AG09309 (cell line): ENCODE measurements around the gene NRXN2.
"Not testable (repeated sequence)": the region's sequence is repeated elsewhere in the genome, so short reads cannot be mapped to it uniquely, and the experiment has no call there.

Experiments used
- DNase-seq: peaks from one replicate; pipeline ENCODE4 v3.0.0-alpha.2; 2010; ENCODE audit warnings: low read depth
- H3K4me3 ChIP-seq: 2 replicates; pipeline ENCODE4 v1.5.1; 2011; ENCODE audit warnings: mild to moderate bottlenecking, low read depth, low read length, moderate library complexity; ENCODE audit not compliant: control insufficient read depth
- TF ChIP-seq, protein P1 (sequence below): IDR thresholded peaks from 2 replicates; pipeline ENCODE4 v1.5.1; 2011; ENCODE audit warnings: mild to moderate bottlenecking, low read depth, low read length, inconsistent platforms; ENCODE audit not compliant: insufficient read depth, control insufficient read depth; ENCODE audit errors: missing control alignments

The NRXN2 gene

DNA sequence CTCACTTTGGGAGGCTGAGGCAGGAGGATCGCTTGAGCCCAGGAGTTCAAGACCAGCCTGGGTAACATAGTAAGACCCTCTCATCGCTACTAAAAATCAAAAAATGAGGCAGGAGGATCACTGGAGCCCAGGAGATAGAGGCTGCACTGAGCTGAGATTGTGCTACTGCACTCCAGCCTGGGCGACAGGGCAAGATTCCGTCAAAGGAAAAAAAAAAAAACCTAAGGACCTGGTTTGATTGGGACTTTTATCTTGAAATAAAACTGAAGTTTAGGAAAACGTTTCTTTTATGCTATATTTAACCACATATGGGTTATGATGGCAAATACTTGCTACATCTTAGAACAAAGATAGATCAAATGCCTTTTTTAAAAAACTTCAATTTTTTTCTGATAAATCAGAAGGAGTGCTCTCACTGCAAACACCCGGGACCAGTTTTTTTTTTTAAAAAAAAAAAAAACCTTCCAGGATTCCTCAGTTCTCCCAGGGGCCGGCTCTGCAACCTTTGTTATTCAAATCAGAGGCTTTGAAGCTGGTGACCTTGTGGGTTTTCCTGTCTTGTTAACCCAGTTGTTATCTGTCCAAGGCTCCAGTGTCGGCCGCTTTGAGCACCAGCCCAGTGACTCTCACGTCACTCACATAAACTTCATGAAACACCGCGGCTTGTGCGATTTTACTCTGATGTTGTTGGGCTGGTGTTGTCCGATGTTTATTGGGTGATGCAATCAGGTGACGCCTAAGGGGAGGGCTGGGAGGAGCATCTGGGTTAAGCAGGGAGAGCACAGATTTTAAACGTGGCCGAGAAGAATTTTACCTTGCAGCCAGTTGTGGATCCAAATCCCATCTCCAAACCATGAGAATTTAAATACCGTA, 156.7 kb downstream of the NRXN2 start:
- H3K4me3 ChIP-seq, result no peak overlapping the region
- DNase-seq, result peak; percentile 39
- TF ChIP-seq, protein P1, sequence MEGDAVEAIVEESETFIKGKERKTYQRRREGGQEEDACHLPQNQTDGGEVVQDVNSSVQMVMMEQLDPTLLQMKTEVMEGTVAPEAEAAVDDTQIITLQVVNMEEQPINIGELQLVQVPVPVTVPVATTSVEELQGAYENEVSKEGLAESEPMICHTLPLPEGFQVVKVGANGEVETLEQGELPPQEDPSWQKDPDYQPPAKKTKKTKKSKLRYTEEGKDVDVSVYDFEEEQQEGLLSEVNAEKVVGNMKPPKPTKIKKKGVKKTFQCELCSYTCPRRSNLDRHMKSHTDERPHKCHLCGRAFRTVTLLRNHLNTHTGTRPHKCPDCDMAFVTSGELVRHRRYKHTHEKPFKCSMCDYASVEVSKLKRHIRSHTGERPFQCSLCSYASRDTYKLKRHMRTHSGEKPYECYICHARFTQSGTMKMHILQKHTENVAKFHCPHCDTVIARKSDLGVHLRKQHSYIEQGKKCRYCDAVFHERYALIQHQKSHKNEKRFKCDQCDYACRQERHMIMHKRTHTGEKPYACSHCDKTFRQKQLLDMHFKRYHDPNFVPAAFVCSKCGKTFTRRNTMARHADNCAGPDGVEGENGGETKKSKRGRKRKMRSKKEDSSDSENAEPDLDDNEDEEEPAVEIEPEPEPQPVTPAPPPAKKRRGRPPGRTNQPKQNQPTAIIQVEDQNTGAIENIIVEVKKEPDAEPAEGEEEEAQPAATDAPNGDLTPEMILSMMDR, result no peak

DNA sequence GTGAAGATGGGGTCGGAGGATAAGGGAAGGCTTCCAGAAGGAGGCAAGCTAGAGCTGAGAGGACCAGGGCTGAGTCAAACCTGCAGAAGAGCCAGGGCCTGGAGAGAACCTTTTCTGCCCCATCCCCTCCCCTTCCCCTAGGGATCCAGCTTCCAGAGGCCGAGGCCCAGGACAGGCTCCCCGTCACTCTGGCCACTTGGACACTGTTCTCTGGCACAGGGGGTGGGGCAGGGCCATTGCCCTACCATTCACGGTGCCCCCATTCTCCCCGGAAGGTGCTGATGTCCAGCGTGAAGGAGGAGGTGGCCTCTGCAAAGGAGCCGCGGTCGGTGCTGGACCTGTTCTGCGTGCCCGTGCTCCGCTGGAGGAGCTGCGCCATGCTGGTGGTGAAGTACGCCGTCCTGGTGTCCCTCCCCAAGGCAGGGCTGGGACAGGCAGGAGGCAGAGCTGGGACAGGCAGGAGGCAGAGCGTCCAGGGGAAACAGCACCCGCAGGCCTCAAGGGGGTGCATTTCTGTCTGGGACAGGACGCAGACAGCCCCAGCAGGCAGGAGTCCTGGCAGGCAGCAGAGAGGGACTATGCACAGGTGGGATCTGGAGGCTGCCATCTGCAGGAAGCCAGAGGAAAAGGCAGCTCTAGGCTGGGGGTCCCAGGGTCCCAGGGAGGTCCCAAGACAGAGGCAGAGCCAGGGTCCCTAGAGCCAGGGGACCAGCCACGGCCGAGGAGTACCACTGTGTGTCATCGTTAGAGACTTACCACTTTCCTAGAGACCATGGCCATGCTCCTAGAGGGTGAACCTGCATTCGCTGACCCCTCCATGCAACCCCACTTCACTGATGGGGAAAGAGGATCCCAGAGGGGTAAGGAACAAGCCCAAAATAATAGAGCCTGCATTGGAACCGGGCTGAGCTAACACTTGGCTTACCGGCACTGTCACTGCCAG, 157.8 kb downstream of the NRXN2 start:
- DNase-seq, result no peak

DNA sequence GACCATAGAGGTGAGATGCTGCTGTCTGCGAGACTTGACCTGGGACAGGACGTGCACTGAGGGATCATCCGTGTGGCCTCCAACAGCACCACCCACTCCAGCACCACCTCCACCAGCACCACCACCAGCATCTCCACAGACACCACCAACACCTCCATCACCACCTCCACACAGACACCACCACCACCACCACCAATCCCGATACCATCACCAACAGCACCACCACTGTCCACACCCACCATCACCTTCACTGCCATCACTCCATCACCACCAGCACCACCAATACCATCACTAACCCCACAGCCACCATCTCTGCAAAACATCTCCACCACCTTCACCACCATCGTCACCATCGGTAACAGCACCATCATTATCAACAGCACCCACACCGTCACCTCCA, 158.6 kb downstream of the NRXN2 start:
- DNase-seq, result no peak
- TF ChIP-seq, protein P1, result no peak

More for the DNA sequence above, 157.8 kb downstream of the NRXN2 start:
- no peak overlapping the region for H3K4me3 ChIP-seq
- TF ChIP-seq, protein P1, result no peak

DNA sequence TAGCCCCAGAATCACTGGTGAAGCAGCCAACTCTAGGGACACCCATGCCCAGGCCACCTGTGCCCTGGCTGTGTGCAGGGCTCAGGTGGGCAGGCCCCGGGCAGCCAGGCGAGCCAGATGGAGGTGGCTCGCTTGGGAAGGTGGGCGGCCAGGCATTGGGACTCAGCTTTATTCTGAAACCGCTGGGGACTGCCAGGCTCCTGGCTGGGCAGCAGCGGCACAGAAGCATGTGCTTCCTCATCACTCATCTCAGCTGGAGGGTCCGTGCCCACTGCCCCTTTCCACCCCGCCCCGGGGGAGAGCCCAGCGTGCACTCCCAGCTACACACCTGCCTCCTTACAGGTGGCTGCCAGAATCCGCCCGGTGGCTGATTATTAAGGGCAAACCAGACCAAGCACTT, 159.0 kb downstream of the NRXN2 start:
- DNase-seq, result no peak
- TF ChIP-seq, protein P1, result no peak
- H3K4me3 ChIP-seq, result no peak overlapping the region

More for the DNA sequence above, 158.6 kb downstream of the NRXN2 start:
- H3K4me3 ChIP-seq, result no peak overlapping the region

DNA sequence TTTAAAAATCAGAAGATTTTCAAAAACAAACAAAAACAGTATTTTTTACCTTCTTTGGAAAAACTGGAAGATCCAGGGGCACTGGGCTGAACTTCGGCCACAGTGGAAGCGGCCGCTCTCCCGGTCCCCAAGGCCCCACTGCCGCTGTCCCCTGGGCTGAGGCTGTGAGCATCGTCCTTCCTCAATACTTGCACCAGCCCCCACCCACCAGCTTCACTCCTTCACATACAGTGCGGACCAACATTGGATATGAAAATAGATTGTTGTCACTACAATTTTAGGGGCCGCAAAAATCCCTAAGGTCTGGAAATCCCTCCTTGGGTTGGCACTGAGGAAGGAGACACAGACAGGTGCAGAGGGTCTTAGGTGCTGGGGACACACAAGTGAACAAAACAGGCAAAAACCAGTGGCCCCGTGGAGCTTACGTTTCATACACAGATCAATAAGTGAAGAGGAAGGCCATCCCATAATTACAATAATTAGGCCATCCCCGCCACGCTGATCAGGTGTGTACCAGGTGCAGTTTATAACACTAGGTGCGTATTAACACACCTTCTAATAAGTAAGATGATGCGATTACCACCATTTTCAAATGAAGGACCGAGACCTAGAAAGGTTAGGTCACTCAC, 160.2 kb downstream of the NRXN2 start:
- no peak overlapping the region for H3K4me3 ChIP-seq
- no peak for DNase-seq
- TF ChIP-seq, protein P1, result no peak

DNA sequence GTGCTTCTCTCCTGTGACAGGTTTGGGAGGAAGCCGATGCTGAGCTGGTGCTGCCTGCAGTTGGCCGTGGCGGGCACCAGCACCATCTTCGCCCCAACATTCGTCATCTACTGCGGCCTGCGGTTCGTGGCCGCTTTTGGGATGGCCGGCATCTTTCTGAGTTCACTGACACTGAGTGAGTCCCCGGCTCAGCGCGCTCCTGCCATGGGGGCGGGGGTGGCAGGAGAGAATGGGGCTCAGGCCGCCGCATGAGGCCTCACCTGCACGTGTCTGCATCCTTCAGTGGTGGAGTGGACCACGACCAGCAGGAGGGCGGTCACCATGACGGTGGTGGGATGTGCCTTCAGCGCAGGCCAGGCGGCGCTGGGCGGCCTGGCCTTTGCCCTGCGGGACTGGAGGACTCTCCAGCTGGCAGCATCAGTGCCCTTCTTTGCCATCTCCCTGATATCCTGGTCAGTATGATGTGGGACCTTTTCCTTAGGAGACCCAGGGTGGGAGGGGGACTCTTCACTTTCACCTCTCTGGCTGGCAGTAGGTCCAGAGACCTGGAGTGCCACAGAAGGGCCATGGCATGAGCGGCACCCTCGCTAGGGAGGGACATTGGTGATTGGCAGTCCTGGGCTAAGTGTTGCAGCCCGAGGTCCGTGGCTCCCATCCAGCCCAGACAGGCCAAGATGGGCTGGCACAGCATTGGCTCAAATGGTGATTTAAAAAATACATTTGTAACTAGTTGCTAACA, 160.8 kb downstream of the NRXN2 start:
- no peak for DNase-seq
- H3K4me3 ChIP-seq, result no peak overlapping the region
- TF ChIP-seq, protein P1, result no peak

DNA sequence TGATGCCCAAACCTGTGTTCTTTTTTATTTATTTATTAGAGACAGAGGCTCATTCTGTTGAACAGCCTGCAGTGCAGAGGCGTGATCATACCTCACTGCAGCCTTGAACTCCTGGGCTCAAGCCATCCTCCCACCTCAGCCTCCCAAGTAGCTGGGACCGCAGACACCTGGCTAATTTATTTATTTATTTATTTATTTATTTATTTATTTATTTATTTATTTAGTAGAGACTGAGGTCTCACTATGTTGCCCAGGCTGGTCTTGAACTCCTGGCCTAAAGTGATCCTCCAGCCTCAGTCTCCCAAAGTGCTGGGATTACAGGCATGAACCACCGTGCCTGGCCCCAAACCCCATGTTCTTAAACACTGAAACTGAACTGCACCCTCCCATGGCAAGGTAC, 161.6 kb downstream of the NRXN2 start:
- DNase-seq, H3K4me3 ChIP-seq: not testable (repeated sequence)
